Skin epidermis (tissue), 12 donors: ENCODE data around the gene PDE4D.

ENCODE experiments used
- H3K27ac ChIP-seq, 21 experiments: fragments of 200-600 bp; sonication (generic) in 11 of 21; one replicate each; pipeline ENCODE4 v1.5.0; 2020; ENCODE audit warnings: mild to moderate bottlenecking in 3 of 21, inconsistent platforms in 2 of 21, moderate library complexity in 2 of 21
- H3K4me3 ChIP-seq, 7 experiments: fragments of 200-600 bp; sonication (generic) in 2 of 7; one replicate each; pipeline ENCODE4 v1.5.0; 2020; ENCODE audit warnings: inconsistent platforms in 2 of 7, mild to moderate bottlenecking in 2 of 7, moderate library complexity in 1 of 7

Gene PDE4D

DNA sequence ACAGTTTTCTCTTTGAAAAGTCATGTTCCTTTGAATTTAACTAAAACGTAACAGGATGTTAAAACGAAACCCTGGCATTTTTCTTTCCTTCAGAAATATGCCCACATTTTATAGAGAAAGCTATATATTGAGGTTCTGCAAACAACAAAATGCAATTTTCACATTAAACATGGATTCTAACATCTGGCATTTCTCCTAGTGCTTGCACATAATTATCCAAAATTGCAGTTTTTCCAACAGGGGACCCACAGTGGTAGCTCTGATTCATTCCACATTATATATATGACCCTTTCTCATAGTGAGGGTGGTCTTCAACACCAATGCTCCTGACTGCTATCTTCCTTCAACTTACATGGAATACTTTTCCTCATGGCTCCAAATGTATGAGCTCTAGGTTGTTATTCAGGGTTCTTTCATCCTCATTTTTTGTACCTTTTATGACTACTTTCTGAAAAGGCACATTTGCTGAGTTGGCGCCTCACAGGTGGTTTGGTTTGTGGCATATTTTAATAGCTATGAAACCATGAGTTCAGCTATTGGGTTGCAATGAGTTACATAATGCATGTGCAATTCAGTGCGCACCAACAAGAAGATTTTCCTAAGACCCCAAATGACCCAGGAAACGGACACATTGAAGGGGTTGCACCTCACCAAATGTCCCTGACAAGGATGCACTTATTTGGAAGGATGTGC, 758.9 kb downstream of the PDE4D start:
- H3K4me3 ChIP-seq = no peak overlapping the region
- no peak overlapping the region for H3K27ac ChIP-seq

GRCh38 chr5:59133764-59134261, 759.7 kb downstream of the PDE4D start:
- no peak overlapping the region for H3K27ac ChIP-seq
- H3K4me3 ChIP-seq = no peak overlapping the region

- Histone ChIP-seq H3K27ac (no peak overlapping the region), H3K4me3 (no peak overlapping the region)
Observed at GRCh38 chr5:59132131-59132530, 761.4 kb downstream of the PDE4D start.

GRCh38 chr5:59130431-59130830, 763.1 kb downstream of the PDE4D start:
- H3K27ac ChIP-seq = no peak overlapping the region
- no peak overlapping the region for H3K4me3 ChIP-seq

DNA sequence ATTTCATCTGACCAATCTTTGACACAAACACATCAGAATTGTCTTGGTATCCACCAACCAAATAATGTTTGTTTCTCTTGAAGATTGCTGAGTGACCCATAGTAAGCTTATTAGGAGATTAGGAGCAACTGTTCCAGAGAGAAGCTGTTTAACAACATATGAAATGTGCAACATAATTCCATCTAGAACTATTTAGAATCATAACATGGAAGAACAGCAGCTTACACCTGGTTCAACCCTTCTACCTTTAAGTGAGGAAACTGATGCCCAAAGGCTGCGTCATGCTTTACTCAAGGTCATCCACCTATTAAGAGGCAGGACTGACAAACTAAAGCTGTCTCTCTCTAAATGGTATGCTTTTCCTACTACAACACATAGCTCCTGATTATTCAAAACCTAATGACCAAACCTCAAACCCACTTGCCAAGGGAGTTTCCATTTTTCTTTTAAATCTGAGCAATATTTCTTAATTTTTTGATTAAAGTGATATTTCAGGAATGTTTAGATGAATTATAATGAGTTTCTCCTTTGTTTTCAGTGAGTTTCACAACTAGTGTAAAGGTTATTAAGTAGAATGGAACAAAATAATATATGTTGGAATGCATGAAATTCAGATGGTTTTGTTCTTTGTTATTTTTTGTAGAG, 764.8 kb downstream of the PDE4D start:
- H3K27ac ChIP-seq = peak overlapping the region in 9 of 21 experiments; percentile 27 to 84 (median 68)
- no peak overlapping the region for H3K4me3 ChIP-seq

DNA sequence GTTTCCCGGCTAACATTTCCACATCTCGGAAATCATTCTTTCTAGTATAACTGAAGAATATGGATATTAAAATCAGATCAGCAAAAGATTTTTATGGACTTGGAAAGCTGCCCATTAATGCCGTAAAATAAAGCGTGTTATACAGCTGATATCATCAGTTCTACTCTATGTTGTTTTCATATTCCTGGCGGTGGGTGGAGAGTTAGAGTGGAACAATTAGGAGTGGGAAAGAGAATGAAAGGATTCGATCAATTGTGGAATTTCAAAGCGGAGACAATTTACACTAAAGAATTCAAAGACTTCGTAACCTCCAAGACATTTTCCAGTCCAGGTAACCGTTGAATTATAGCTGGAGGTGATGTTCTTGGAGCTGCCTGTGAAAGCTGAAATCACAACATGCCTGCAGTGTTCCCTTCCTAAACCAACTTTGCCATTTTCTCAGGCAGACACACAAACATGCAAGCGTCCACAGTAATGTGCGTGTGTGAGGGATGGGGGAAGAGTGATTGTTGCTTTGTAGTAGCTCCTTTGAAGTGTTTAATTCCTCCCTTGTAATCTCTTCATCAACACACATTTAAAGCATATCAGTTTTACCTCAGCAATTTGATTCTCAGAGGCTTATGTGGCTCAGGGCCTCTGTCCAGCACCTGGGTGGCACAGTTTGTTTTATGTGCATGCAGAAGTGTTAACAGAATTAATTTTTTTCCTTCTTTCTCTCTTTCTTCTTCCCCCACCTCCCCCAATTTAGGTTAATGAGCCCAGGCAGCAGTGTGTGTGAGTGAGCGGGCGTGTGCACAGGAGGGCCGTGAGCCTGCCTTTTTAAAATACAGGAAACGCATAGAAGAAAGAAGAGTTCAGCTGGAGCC, 766.6 kb downstream of the PDE4D start:
- peak overlapping the region in 18 of 21 experiments; percentile 3 to 85 (median 74) for H3K27ac ChIP-seq
- H3K4me3 ChIP-seq = peak overlapping the region in 6 of 7 experiments; percentile 6 to 21 (median 12)

DNA sequence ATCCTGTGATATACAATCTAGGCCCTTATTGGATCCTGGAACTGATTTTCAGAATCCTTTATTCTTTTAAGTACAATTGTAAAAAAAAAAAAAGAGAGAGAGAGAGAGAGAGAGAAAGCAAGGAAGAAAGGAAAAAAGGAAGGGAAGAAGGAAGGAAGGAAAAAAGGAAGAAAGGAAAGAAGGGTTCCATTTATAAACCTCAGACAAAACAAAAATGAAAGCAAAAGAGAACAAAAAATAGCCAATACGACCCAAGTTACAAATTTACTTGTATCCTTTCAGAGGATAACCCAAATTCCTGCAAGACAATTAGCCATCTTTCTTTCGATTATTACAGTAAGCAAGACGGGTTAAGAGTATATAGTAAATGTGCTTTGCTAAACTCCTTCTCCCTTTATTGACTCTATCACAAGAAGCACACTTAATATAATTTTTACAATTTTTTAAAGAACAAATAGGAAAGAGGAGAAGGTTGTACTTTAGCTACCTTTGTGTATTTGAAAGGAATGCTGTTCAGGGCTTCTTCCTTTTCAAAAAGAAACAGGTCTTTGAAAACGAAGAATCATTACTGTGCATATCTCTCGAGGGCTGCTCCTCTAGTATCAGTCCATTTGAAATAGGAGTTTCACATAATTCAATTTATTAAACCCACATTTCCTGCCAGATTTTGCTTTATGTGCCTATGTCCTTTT, 767.4 kb downstream of the PDE4D start:
- no peak overlapping the region for H3K4me3 ChIP-seq

DNA sequence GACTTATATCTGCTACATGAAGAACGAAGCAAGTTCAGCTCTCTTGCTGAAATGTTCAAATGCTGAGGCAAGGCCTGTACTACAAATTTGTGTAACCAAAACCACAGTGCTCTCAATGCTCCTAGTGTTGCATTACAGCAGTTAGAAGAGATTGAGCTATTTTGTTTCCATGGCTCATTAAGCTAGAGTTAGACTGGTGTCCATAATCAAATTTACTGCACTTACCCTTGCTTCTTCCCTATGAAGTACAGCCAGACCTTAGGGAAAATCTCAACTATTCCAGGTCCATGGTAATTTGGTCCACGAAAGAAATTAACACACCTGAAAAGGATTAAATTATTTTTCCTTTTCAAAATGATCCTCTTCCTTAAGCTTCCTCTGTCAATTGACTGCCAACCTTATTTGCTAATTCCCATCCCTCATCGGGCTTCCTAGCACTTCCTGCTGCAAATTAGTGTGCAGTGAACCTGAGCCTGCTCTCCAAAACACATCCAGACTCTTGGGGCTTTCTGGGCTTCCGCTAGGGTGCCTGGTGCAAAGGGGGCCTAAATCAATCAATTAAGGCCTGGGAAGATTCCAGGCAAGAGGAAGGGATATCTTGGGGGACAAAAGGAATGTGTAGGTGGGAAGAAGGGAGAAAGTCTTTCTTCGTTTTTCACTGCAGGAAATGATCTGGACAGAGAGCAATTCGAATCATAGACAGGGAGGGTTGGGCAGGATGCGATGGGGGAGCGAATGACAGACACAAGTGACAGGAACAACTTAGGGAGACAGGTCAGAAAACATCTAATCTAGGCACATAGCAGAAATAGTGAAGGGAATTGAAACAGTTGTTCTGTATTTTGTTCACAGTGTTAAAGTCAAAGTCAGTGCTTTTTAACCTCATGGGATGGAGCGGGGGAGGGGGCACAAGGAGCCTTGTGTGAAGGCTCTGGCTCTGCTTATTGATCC, 768.2 kb downstream of the PDE4D start:
- Histone ChIP-seq H3K4me3 (no peak overlapping the region), H3K27ac (peak overlapping the region in 17 of 21 experiments; percentile 3 to 85 (median 63))

More for the DNA sequence above, 767.4 kb downstream of the PDE4D start:
- H3K27ac ChIP-seq = peak overlapping the region in 19 of 21 experiments; percentile 3 to 85 (median 73)

DNA sequence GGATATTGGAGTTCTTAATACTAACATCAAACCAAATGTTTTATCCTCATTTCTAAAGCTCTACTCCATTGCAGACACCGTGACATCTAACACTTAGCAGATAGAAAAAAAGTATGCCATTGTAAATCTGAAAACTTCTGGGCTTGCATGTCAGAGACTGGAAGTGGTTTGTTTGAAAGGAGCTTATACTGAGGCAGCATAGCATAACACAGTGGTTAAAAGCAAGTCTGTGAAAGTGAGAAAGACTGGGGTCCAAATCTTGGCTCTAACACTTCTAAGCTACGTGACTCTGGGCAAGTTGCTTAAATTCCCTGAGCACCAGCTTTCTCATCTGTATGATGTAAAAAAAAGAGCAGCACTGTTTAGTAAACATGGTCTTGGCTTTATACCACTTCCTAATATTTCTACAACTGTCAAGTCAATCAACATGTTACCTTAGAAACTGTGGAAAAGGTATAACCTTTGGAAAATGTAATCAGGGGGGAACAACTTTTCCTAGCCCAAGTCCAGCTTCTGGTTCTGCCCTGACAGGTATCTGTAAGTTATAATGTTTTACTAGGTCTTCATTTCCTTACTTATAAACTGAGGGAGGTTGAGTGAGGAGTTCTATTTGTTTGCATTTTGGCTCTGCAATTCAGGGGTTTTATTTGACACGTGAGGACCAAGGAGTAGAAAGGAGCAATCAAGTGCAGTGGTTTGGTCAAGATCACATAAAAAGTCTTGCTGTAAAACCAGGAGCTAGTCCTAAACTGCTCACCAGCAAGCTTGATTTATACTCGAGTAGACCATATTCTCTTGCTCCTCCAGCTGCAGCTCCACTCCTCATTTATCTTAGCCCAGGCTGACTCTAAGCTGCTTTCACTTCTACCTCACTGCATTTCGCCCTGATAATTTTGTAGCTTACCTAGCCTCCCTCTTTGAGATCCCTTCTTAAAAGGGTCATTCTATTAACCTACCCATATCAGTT, 769.6 kb downstream of the PDE4D start:
- peak overlapping the region in 9 of 21 experiments; percentile 1 to 74 (median 27) for H3K27ac ChIP-seq
- H3K4me3 ChIP-seq = no peak overlapping the region

- no peak overlapping the region for H3K4me3 ChIP-seq
- no peak overlapping the region for H3K27ac ChIP-seq
Observed at GRCh38 chr5:59119480-59119879, 774.0 kb downstream of the PDE4D start.

- H3K4me3 ChIP-seq = no peak overlapping the region
- no peak overlapping the region for H3K27ac ChIP-seq
Observed at GRCh38 chr5:59117320-59117719, 776.2 kb downstream of the PDE4D start.

- Histone ChIP-seq H3K27ac (no peak overlapping the region), H3K4me3 (no peak overlapping the region)
Observed at GRCh38 chr5:59116231-59116865, 777.2 kb downstream of the PDE4D start.

DNA sequence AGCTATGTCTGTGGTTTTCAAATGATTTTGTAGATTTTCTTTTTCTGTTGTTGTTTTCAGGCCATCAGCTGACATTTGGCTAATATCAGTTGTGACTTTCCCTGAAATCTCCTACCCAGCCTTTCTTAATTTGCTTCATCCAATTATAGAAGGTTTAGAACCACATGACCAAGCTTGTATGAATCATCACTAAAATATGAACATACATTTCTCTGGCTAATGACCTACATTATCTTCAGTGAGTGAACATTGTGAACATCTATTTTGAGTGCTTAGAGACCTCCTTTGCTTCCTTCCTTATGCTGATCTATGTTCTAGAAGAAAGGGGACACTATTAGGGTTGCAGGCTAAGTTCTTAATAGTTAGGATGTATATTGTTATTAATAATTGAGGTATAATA, 778.2 kb downstream of the PDE4D start:
- Histone ChIP-seq H3K4me3 (no peak overlapping the region), H3K27ac (no peak overlapping the region)

- Histone ChIP-seq H3K4me3 (no peak overlapping the region), H3K27ac (no peak overlapping the region)
Observed at GRCh38 chr5:59109383-59109782, 784.1 kb downstream of the PDE4D start.

GRCh38 chr5:59107692-59108091, 785.8 kb downstream of the PDE4D start:
- Histone ChIP-seq H3K27ac (no peak overlapping the region), H3K4me3 (no peak overlapping the region)

- Histone ChIP-seq H3K27ac (no peak overlapping the region), H3K4me3 (no peak overlapping the region)
Observed at GRCh38 chr5:59104400-59105127, 789.0 kb downstream of the PDE4D start.
